Measurements from ENCODE around the gene PFKFB3.
"Not testable (repeated sequence)": the region's sequence is repeated elsewhere in the genome, so short reads cannot be mapped to it uniquely, and the experiment has no call there.

The PFKFB3 gene

GRCh38 chr10:6239213-6239991 is 36.7 kb downstream of the PFKFB3 start:
- peak; percentile 97 to 98 for ATAC-seq

GRCh38 chr10:6240254-6240653 is 37.5 kb downstream of the PFKFB3 start:
- ATAC-seq = no peak

GRCh38 chr10:6242089-6242488 is 39.4 kb downstream of the PFKFB3 start:
- ATAC-seq = no peak

GRCh38 chr10:6244510-6244909 is 41.8 kb downstream of the PFKFB3 start:
- no peak for ATAC-seq

- no peak for ATAC-seq
These were observed 44.4 kb downstream of the PFKFB3 start for GRCh38 chr10:6247041-6247712.

GRCh38 chr10:6248908-6249307 is 46.2 kb downstream of the PFKFB3 start:
- ATAC-seq = not testable (repeated sequence)

- no peak for ATAC-seq
These were observed 47.0 kb downstream of the PFKFB3 start for GRCh38 chr10:6249698-6250097.

GRCh38 chr10:6250745-6251144 is 48.0 kb downstream of the PFKFB3 start:
- no peak for ATAC-seq

GRCh38 chr10:6254201-6254600 is 51.5 kb downstream of the PFKFB3 start:
- no peak for ATAC-seq

- no peak for ATAC-seq
These were observed 52.9 kb downstream of the PFKFB3 start for GRCh38 chr10:6255548-6256061.

GRCh38 chr10:6256439-6256838 is 53.7 kb downstream of the PFKFB3 start:
- no peak for ATAC-seq

- no peak for ATAC-seq
These were observed 56.4 kb downstream of the PFKFB3 start for GRCh38 chr10:6259153-6259552.

GRCh38 chr10:6260843-6261242 is 58.1 kb downstream of the PFKFB3 start:
- ATAC-seq = no peak

GRCh38 chr10:6267941-6268340 is 65.2 kb downstream of the PFKFB3 start:
- no peak for ATAC-seq

- no peak for ATAC-seq
These were observed 66.7 kb downstream of the PFKFB3 start for GRCh38 chr10:6269432-6269831.

GRCh38 chr10:6269953-6270867 is 67.5 kb downstream of the PFKFB3 start:
- ATAC-seq = peak; percentile 82 to 87

- ATAC-seq = no peak
These were observed 68.2 kb downstream of the PFKFB3 start for GRCh38 chr10:6270951-6271350.

- ATAC-seq = no peak
These were observed 68.9 kb downstream of the PFKFB3 start for GRCh38 chr10:6271663-6272062.

GRCh38 chr10:6272126-6272525 is 69.4 kb downstream of the PFKFB3 start:
- ATAC-seq = no peak

- no peak for ATAC-seq
These were observed 70.6 kb downstream of the PFKFB3 start for GRCh38 chr10:6273351-6273750.

GRCh38 chr10:6274040-6274439 is 71.3 kb downstream of the PFKFB3 start:
- no peak for ATAC-seq

GRCh38 chr10:6274484-6274883 is 71.8 kb downstream of the PFKFB3 start:
- ATAC-seq = no peak
